Measurements from ENCODE around the gene MAD1L1.

The MAD1L1 gene

GRCh38 chr7:2106924-2107323, 125.8 kb downstream of the MAD1L1 start:
- DNase-seq = no peak
- H3K27ac ChIP-seq (ENCODE audit: insufficient read depth in 1 of 2, low read depth in 1 of 2, low read length in 2 of 2, poor library complexity in 1 of 2, severe bottlenecking in 2 of 2) = no peak overlapping the region
- POLR2A ChIA-PET = no interaction called here

GRCh38 chr7:2106440-2106839, 126.3 kb downstream of the MAD1L1 start:
- POLR2A ChIA-PET = no interaction called here
- no peak overlapping the region for H3K27ac ChIP-seq (ENCODE audit: insufficient read depth in 1 of 2, low read depth in 1 of 2, low read length in 2 of 2, poor library complexity in 1 of 2, severe bottlenecking in 2 of 2)
- CTCF ChIA-PET = interaction anchor here (1.9 kb wide), 1 partner anchor 11 kb away, joined by 7 read pairs; no protein-coding TSS in a partner anchor

More at GRCh38 chr7:2106924-2107323, 125.8 kb downstream of the MAD1L1 start:
- Histone ChIP-seq H3K36me3 (ENCODE audit: control insufficient read depth in 4 of 4, insufficient read depth in 4 of 4, low read length in 3 of 4) (peaks cover 0 to 15% (median 0%) of the 10 kb centered on the region in 4 experiments), H3K4me1 (ENCODE audit: control extremely low read depth in 1 of 4, control insufficient read depth in 4 of 4, insufficient read depth in 4 of 4, low read length in 3 of 4) (peaks cover 2 to 50% (median 42%) of the 10 kb centered on the region in 4 experiments), H3K9me3 (ENCODE audit: control extremely low read depth in 1 of 5, control insufficient read depth in 4 of 5, insufficient read depth in 2 of 5, low read depth in 1 of 5, low read length in 4 of 5) (no peaks in the 10 kb centered on the region), H3K27me3 (replicated peaks in 2 of 5; ENCODE audit: control insufficient read depth in 4 of 5, insufficient read depth in 5 of 5, low read length in 4 of 5) (no peaks in the 10 kb centered on the region), H3K4me3 (ENCODE audit: control insufficient read depth in 1 of 7, extremely low read depth in 1 of 7, insufficient read depth in 4 of 7, low read depth in 2 of 7, low read length in 6 of 7) (no peak overlapping the region)
- CTCF ChIA-PET = interaction anchor here (1.9 kb wide), 1 partner anchor 10 kb away, joined by 7 read pairs; no protein-coding TSS in a partner anchor
- WGBS (ENCODE audit: insufficient coverage) = 65% methylated on average over 13 of the region's 15 CpGs

DNA sequence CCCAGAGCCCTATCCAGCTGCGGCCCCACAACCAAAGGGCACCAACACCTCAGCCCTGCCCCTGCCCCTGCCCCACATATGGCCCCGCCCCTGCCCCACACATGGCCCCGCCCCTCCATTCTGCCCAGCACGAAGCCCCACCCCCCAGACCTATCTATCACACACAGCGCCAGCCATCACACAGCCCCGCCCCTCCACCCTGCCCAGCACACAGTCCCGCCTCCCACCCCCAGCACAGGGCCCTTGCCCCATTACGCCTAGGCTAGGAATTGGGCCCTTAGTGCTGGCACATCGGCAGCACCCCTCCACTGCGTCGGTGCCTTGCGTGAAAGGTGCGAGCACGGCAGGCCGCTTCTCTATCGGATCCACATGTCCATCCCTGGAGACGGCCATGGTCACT, 126.8 kb downstream of the MAD1L1 start:
- Histone ChIP-seq H3K27ac (ENCODE audit: insufficient read depth in 1 of 2, low read depth in 1 of 2, low read length in 2 of 2, poor library complexity in 1 of 2, severe bottlenecking in 2 of 2) (no peak overlapping the region), H3K27me3 (replicated peaks in 2 of 5; ENCODE audit: control insufficient read depth in 4 of 5, insufficient read depth in 5 of 5, low read length in 4 of 5) (no peaks in the 10 kb centered on the region), H3K9me3 (ENCODE audit: control extremely low read depth in 1 of 5, control insufficient read depth in 4 of 5, insufficient read depth in 2 of 5, low read depth in 1 of 5, low read length in 4 of 5) (no peaks in the 10 kb centered on the region), H3K36me3 (ENCODE audit: control insufficient read depth in 4 of 4, insufficient read depth in 4 of 4, low read length in 3 of 4) (peaks cover 0 to 17% (median 0%) of the 10 kb centered on the region in 4 experiments), H3K4me3 (ENCODE audit: control insufficient read depth in 1 of 7, extremely low read depth in 1 of 7, insufficient read depth in 4 of 7, low read depth in 2 of 7, low read length in 6 of 7) (no peak overlapping the region), H3K4me1 (ENCODE audit: control extremely low read depth in 1 of 4, control insufficient read depth in 4 of 4, insufficient read depth in 4 of 4, low read length in 3 of 4) (peaks cover 0 to 43% (median 38%) of the 10 kb centered on the region in 4 experiments)
- DNase-seq = no peak
- WGBS (ENCODE audit: insufficient coverage) = 96% methylated on average over 10 of the region's 17 CpGs
- CTCF ChIA-PET = interaction anchor here (1.9 kb wide), 1 partner anchor 11 kb away, joined by 7 read pairs; no protein-coding TSS in a partner anchor
- POLR2A ChIA-PET = no interaction called here

More at GRCh38 chr7:2106440-2106839, 126.3 kb downstream of the MAD1L1 start:
- 93% methylated on average over 9 of the region's 12 CpGs for WGBS (ENCODE audit: insufficient coverage)
- DNase-seq = no peak
- Histone ChIP-seq H3K27me3 (replicated peaks in 2 of 5; ENCODE audit: control insufficient read depth in 4 of 5, insufficient read depth in 5 of 5, low read length in 4 of 5) (no peaks in the 10 kb centered on the region), H3K4me1 (ENCODE audit: control extremely low read depth in 1 of 4, control insufficient read depth in 4 of 4, insufficient read depth in 4 of 4, low read length in 3 of 4) (peaks cover 2 to 47% (median 40%) of the 10 kb centered on the region in 4 experiments), H3K4me3 (ENCODE audit: control insufficient read depth in 1 of 7, extremely low read depth in 1 of 7, insufficient read depth in 4 of 7, low read depth in 2 of 7, low read length in 6 of 7) (no peak overlapping the region), H3K36me3 (ENCODE audit: control insufficient read depth in 4 of 4, insufficient read depth in 4 of 4, low read length in 3 of 4) (peaks cover 0 to 17% (median 0%) of the 10 kb centered on the region in 4 experiments), H3K9me3 (ENCODE audit: control extremely low read depth in 1 of 5, control insufficient read depth in 4 of 5, insufficient read depth in 2 of 5, low read depth in 1 of 5, low read length in 4 of 5) (no peaks in the 10 kb centered on the region)

DNA sequence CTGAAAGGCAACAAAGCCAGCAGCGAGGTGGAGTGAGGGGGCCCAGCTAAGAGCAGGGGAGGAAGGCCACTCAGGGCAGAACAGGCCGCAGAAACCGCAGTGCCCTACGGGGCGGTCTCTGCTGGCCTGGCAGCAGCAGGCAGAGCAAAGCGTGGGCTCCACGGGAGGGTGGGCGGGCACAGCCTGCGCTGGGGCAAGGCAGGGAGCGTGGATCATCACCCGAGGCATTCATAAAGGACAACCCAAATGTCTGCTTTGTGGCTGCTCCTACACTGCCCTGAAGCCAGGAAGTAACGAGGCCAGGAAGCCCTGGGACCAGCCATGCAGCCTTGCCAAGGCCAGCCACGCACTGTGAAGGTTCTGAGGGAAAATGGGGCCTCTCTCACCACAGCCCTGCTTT, 127.5 kb downstream of the MAD1L1 start:
- Histone ChIP-seq H3K27ac (ENCODE audit: insufficient read depth in 1 of 2, low read depth in 1 of 2, low read length in 2 of 2, poor library complexity in 1 of 2, severe bottlenecking in 2 of 2) (no peak overlapping the region), H3K36me3 (ENCODE audit: control insufficient read depth in 4 of 4, insufficient read depth in 4 of 4, low read length in 3 of 4) (peaks cover 0 to 16% (median 0%) of the 10 kb centered on the region in 4 experiments), H3K27me3 (replicated peaks in 2 of 5; ENCODE audit: control insufficient read depth in 4 of 5, insufficient read depth in 5 of 5, low read length in 4 of 5) (no peaks in the 10 kb centered on the region), H3K4me1 (ENCODE audit: control extremely low read depth in 1 of 4, control insufficient read depth in 4 of 4, insufficient read depth in 4 of 4, low read length in 3 of 4) (peaks cover 0 to 44% (median 38%) of the 10 kb centered on the region in 4 experiments), H3K4me3 (ENCODE audit: control insufficient read depth in 1 of 7, extremely low read depth in 1 of 7, insufficient read depth in 4 of 7, low read depth in 2 of 7, low read length in 6 of 7) (no peak overlapping the region), H3K9me3 (ENCODE audit: control extremely low read depth in 1 of 5, control insufficient read depth in 4 of 5, insufficient read depth in 2 of 5, low read depth in 1 of 5, low read length in 4 of 5) (no peaks in the 10 kb centered on the region)
- POLR2A ChIA-PET = no interaction called here
- DNase-seq = no peak
- 87% methylated on average over 9 of the region's 13 CpGs for WGBS (ENCODE audit: insufficient coverage)
- CTCF ChIA-PET = interaction anchor here (1.9 kb wide), 1 partner anchor 12 kb away, joined by 7 read pairs; no protein-coding TSS in a partner anchor

GRCh38 chr7:2104716-2105115, 128.0 kb downstream of the MAD1L1 start:
- H3K9me3 ChIP-seq (ENCODE audit: control extremely low read depth in 1 of 5, control insufficient read depth in 4 of 5, insufficient read depth in 2 of 5, low read depth in 1 of 5, low read length in 4 of 5) = no peaks in the 10 kb centered on the region
- no peaks in the 10 kb centered on the region for H3K27me3 ChIP-seq (replicated peaks in 2 of 5; ENCODE audit: control insufficient read depth in 4 of 5, insufficient read depth in 5 of 5, low read length in 4 of 5)
- WGBS (ENCODE audit: insufficient coverage) = 95% methylated on average over 14 of the region's 14 CpGs
- no peak overlapping the region for H3K4me3 ChIP-seq (ENCODE audit: control insufficient read depth in 1 of 7, extremely low read depth in 1 of 7, insufficient read depth in 4 of 7, low read depth in 2 of 7, low read length in 6 of 7)
- peaks cover 0 to 50% (median 41%) of the 10 kb centered on the region in 4 experiments for H3K4me1 ChIP-seq (ENCODE audit: control extremely low read depth in 1 of 4, control insufficient read depth in 4 of 4, insufficient read depth in 4 of 4, low read length in 3 of 4)
- peaks cover 0 to 11% (median 0%) of the 10 kb centered on the region in 4 experiments for H3K36me3 ChIP-seq (ENCODE audit: control insufficient read depth in 4 of 4, insufficient read depth in 4 of 4, low read length in 3 of 4)
- no peak overlapping the region for H3K27ac ChIP-seq (ENCODE audit: insufficient read depth in 1 of 2, low read depth in 1 of 2, low read length in 2 of 2, poor library complexity in 1 of 2, severe bottlenecking in 2 of 2)
- ChIA-PET POLR2A (no interaction called here), CTCF (interaction anchor here (0.9 to 1.5 kb wide), 3 partner anchors 12 to 18 kb away, joined by 3 to 4 read pairs (median 3); no protein-coding TSS in a partner anchor)
- no peak for DNase-seq

GRCh38 chr7:2104107-2104710, 128.5 kb downstream of the MAD1L1 start:
- H3K4me1 ChIP-seq (ENCODE audit: control extremely low read depth in 1 of 4, control insufficient read depth in 4 of 4, insufficient read depth in 4 of 4, low read length in 3 of 4) = peaks cover 0 to 55% (median 43%) of the 10 kb centered on the region in 4 experiments
- H3K9me3 ChIP-seq (ENCODE audit: control extremely low read depth in 1 of 5, control insufficient read depth in 4 of 5, insufficient read depth in 2 of 5, low read depth in 1 of 5, low read length in 4 of 5) = no peaks in the 10 kb centered on the region
- POLR2A ChIA-PET = no interaction called here
- peak; percentile 79 to 88 (median 88) for DNase-seq
- H3K4me3 ChIP-seq (ENCODE audit: control insufficient read depth in 1 of 7, extremely low read depth in 1 of 7, insufficient read depth in 4 of 7, low read depth in 2 of 7, low read length in 6 of 7) = peak overlapping the region in 1 of 7 experiments; percentile 28
- H3K27ac ChIP-seq (ENCODE audit: insufficient read depth in 1 of 2, low read depth in 1 of 2, low read length in 2 of 2, poor library complexity in 1 of 2, severe bottlenecking in 2 of 2) = no peak overlapping the region
- H3K27me3 ChIP-seq (replicated peaks in 2 of 5; ENCODE audit: control insufficient read depth in 4 of 5, insufficient read depth in 5 of 5, low read length in 4 of 5) = no peaks in the 10 kb centered on the region
- peaks cover 0 to 11% (median 0%) of the 10 kb centered on the region in 4 experiments for H3K36me3 ChIP-seq (ENCODE audit: control insufficient read depth in 4 of 4, insufficient read depth in 4 of 4, low read length in 3 of 4)
- 38% methylated on average over 25 of the region's 27 CpGs for WGBS (ENCODE audit: insufficient coverage)
- CTCF ChIA-PET = interaction anchor here (0.9 to 1.5 kb wide), 3 partner anchors 13 to 18 kb away, joined by 3 to 4 read pairs (median 3); no protein-coding TSS in a partner anchor

Measured in common myeloid progenitor, CD34-positive (primary cell).